ENCODE measurements around the gene IQGAP2. TPM values are rescaled to one million over a fixed set of nuclear protein-coding genes. Genes with fewer than 3 reads are reported as not detected.

The IQGAP2 gene
- total RNA-seq, 2 experiments from 2014 or later = 62.7 to 72.1 TPM

DNA sequence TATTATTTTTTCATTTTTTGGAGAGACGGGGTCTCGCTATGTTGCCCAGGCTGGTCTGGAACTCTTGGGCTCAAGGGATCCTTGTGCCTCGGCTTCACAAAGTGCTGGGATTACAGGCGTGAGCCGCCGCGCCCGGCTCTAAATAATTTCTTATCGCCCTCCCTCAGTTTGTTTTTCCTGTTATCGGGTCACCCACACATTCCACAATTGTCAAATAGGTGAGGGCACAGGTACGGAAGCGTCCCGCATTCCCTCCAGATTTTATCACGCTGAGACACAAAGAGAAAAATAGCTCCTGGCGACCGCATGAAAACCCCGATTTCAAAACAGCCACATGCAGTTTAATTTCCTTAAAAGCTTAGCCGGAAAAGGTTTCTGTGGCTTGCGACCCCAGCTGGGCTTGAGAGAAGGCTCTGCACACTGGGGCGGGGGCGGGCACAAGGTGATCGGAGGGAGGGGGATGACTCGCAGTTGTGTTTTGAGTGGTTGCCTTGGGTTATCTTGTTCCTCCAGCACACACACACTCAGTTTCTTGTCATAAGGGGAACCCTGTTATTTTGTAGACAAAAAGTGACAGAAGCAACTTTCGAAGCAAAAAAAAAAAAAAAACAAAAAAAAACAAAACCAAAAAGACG is 717 bp upstream of the IQGAP2 start:
- peaks cover 16% of the 10 kb centered on the region for H3K36me3 Mint-ChIP-seq (ENCODE audit: low read depth)
- ChIA-PET CTCF (interaction anchor here (1.1 to 8.5 kb wide), 18 partner anchors 10 to 372 kb away, joined by 3 to 114 read pairs (median 8); no protein-coding TSS in a partner anchor), POLR2A (interaction anchor here (1.0 to 4.6 kb wide), 9 partner anchors 9 to 145 kb away, joined by 3 to 64 read pairs (median 16); no protein-coding TSS in a partner anchor)
- H3K27ac Mint-ChIP-seq = peak overlapping the region; percentile 98
- no peaks in the 10 kb centered on the region for H3K9me3 Mint-ChIP-seq (ENCODE audit: insufficient read depth)
- peak overlapping the region; percentile 89 for H3K4me3 Mint-ChIP-seq
- peak; percentile 90 for DNase-seq
- ATAC-seq = peak; percentile 68
- H3K4me1 Mint-ChIP-seq (ENCODE audit: low read depth) = peaks cover 51% of the 10 kb centered on the region
- H3K27me3 Mint-ChIP-seq (ENCODE audit: low read depth) = peaks cover 4% of the 10 kb centered on the region

GRCh38 chr5:76403766-76404222 is 709 bp downstream of the IQGAP2 start:
- peak overlapping the region; percentile 89 for H3K4me3 Mint-ChIP-seq
- DNase-seq = peak; percentile 83
- peaks cover 63% of the 10 kb centered on the region for H3K4me1 Mint-ChIP-seq (ENCODE audit: low read depth)
- ATAC-seq = peak; percentile 34
- peak overlapping the region; percentile 98 for H3K27ac Mint-ChIP-seq
- H3K27me3 Mint-ChIP-seq (ENCODE audit: low read depth) = peaks cover 4% of the 10 kb centered on the region
- ChIA-PET CTCF (interaction anchor here (0.7 to 8.5 kb wide), 35 partner anchors 8 to 452 kb away, joined by 3 to 114 read pairs (median 4); no protein-coding TSS in a partner anchor), POLR2A (interaction anchor here (0.7 to 4.6 kb wide), 18 partner anchors 10 to 179 kb away, joined by 3 to 64 read pairs (median 4); no protein-coding TSS in a partner anchor)
- peaks cover 23% of the 10 kb centered on the region for H3K36me3 Mint-ChIP-seq (ENCODE audit: low read depth)
- no peaks in the 10 kb centered on the region for H3K9me3 Mint-ChIP-seq (ENCODE audit: insufficient read depth)

- ChIA-PET CTCF (interaction anchor here (0.6 to 8.5 kb wide), 30 partner anchors 12 to 370 kb away, joined by 3 to 114 read pairs (median 5); no protein-coding TSS in a partner anchor), POLR2A (interaction anchor here (0.7 to 4.6 kb wide), 15 partner anchors 14 to 179 kb away, joined by 3 to 64 read pairs (median 4); no protein-coding TSS in a partner anchor)
- DNase-seq (peak; percentile 83), ATAC-seq (peak; percentile 37)
- Mint-ChIP-seq H3K27ac (peak overlapping the region; percentile 98), H3K4me1 (ENCODE audit: low read depth) (peaks cover 68% of the 10 kb centered on the region), H3K27me3 (ENCODE audit: low read depth) (peaks cover 4% of the 10 kb centered on the region), H3K36me3 (ENCODE audit: low read depth) (peaks cover 29% of the 10 kb centered on the region), H3K9me3 (ENCODE audit: insufficient read depth) (no peaks in the 10 kb centered on the region), H3K4me3 (peak overlapping the region; percentile 89)
Observed at GRCh38 chr5:76404223-76405211, 1.4 kb downstream of the IQGAP2 start.

DNA sequence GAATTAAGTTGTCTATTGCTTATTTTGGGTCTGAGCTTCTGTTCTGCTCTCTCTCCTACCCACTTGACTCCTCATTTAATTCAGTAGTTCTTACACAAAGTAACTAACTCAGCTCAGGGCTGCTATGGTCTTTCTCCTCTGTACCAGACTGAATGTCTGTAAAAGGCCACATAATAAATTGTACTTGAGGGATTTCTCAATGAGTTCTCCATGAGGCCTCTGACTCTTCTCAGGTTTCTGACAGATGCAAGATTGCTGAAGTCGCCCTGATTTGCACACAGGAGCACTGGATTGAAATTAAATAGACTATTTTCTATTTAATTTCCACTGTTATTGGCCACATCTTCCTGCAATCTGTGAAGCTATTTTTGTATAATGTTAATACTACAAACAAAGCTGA is 2.9 kb downstream of the IQGAP2 start:
- DNase-seq = no peak
- ChIA-PET POLR2A (interaction anchor here (1.6 to 4.6 kb wide), 3 partner anchors 13 to 137 kb away, joined by 4 to 64 read pairs (median 25); no protein-coding TSS in a partner anchor), CTCF (interaction anchor here (0.6 to 8.5 kb wide), 8 partner anchors 17 to 231 kb away, joined by 3 to 114 read pairs (median 23); no protein-coding TSS in a partner anchor)
- Mint-ChIP-seq H3K9me3 (ENCODE audit: insufficient read depth) (no peaks in the 10 kb centered on the region), H3K27me3 (ENCODE audit: low read depth) (peaks cover 2% of the 10 kb centered on the region), H3K27ac (peak overlapping the region; percentile 17), H3K4me1 (ENCODE audit: low read depth) (peaks cover 76% of the 10 kb centered on the region), H3K4me3 (peak overlapping the region; percentile 89), H3K36me3 (ENCODE audit: low read depth) (peaks cover 30% of the 10 kb centered on the region)
- ATAC-seq = no peak

- POLR2A ChIA-PET = no interaction called here
- Mint-ChIP-seq H3K4me3 (peak overlapping the region; percentile 22), H3K4me1 (ENCODE audit: low read depth) (peaks cover 69% of the 10 kb centered on the region), H3K36me3 (ENCODE audit: low read depth) (peaks cover 27% of the 10 kb centered on the region), H3K9me3 (ENCODE audit: insufficient read depth) (no peaks in the 10 kb centered on the region), H3K27me3 (ENCODE audit: low read depth) (no peaks in the 10 kb centered on the region), H3K27ac (peak overlapping the region; percentile 15)
- ATAC-seq = no peak
- CTCF ChIA-PET = interaction anchor here (5.2 to 8.5 kb wide), 2 partner anchors 137 to 176 kb away, joined by 64 to 114 read pairs; no protein-coding TSS in a partner anchor
- DNase-seq = no peak
Observed at GRCh38 chr5:76406673-76407072, 3.6 kb downstream of the IQGAP2 start.

- Mint-ChIP-seq H3K27ac (no peak overlapping the region), H3K9me3 (ENCODE audit: insufficient read depth) (no peaks in the 10 kb centered on the region), H3K4me3 (no peak overlapping the region), H3K36me3 (ENCODE audit: low read depth) (peaks cover 27% of the 10 kb centered on the region), H3K4me1 (ENCODE audit: low read depth) (peaks cover 64% of the 10 kb centered on the region), H3K27me3 (ENCODE audit: low read depth) (no peaks in the 10 kb centered on the region)
- POLR2A ChIA-PET = interaction anchor here (0.5 to 1.6 kb wide), 2 partner anchors 136 to 175 kb away, joined by 3 read pairs; no protein-coding TSS in a partner anchor
- DNase-seq = no peak
- CTCF ChIA-PET = interaction anchor here (0.7 to 8.5 kb wide), 4 partner anchors 77 to 140 kb away, joined by 3 to 114 read pairs (median 3); no protein-coding TSS in a partner anchor
- ATAC-seq = no peak
Observed at GRCh38 chr5:76408104-76408654, 5.1 kb downstream of the IQGAP2 start.

GRCh38 chr5:76412511-76412910 is 9.4 kb downstream of the IQGAP2 start:
- ATAC-seq = no peak
- peaks cover 19% of the 10 kb centered on the region for H3K36me3 Mint-ChIP-seq (ENCODE audit: low read depth)
- POLR2A ChIA-PET = no interaction called here
- H3K9me3 Mint-ChIP-seq (ENCODE audit: insufficient read depth) = no peaks in the 10 kb centered on the region
- H3K4me1 Mint-ChIP-seq (ENCODE audit: low read depth) = peaks cover 37% of the 10 kb centered on the region
- DNase-seq = no peak
- no peak overlapping the region for H3K27ac Mint-ChIP-seq
- H3K27me3 Mint-ChIP-seq (ENCODE audit: low read depth) = no peaks in the 10 kb centered on the region
- CTCF ChIA-PET = interaction anchor here (0.8 to 1.4 kb wide), 3 partner anchors 9 to 131 kb away, joined by 3 to 4 read pairs (median 4); no protein-coding TSS in a partner anchor
- no peak overlapping the region for H3K4me3 Mint-ChIP-seq

DNA sequence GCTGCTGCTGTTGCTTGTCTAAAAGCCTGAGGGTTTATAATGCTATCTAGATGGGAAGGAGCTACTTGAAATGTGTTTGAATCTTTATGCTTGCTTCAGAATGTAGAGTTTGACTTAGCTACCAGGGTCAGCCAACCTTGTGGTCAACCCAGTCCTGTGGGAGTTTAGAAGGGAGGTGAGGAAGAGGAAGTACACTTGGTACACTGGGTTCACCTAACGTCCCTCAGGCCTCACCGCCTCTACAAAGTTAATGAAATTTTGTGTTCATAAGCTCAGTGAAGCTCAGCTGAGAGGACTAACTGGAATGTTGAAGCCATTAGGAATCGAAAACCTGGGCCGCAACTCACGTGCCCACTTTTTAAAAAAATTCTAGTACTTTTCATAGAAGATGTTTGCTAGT is 10.7 kb downstream of the IQGAP2 start:
- DNase-seq (no peak), ATAC-seq (no peak)
- no peaks in the 10 kb centered on the region for H3K27me3 Mint-ChIP-seq (ENCODE audit: low read depth)
- ChIA-PET POLR2A (no interaction called here), CTCF (interaction anchor here (1.4 kb wide), 1 partner anchor 36 kb away, joined by 3 read pairs; no protein-coding TSS in a partner anchor)
- peaks cover 12% of the 10 kb centered on the region for H3K36me3 Mint-ChIP-seq (ENCODE audit: low read depth)
- no peak overlapping the region for H3K4me3 Mint-ChIP-seq
- no peak overlapping the region for H3K27ac Mint-ChIP-seq
- H3K4me1 Mint-ChIP-seq (ENCODE audit: low read depth) = peaks cover 27% of the 10 kb centered on the region
- H3K9me3 Mint-ChIP-seq (ENCODE audit: insufficient read depth) = no peaks in the 10 kb centered on the region

DNA sequence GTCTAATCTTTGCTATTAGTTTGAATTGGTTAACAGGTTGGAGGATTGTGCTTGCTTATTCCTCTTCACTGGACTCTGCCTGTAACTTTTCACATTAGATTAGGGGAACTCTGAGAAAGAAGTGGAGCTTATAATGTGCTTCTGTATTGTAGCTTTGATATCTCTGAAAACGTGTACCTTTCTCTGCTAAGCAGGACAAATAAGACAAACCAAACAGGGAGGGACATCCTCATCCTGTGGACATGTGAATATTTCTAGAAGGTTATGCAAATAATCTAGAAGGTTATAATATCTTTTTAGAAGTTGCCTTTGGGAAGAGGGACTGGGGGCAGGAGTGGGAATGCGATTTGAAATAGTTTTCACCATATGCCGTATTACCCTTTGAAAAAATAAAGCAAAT is 11.7 kb downstream of the IQGAP2 start:
- ChIA-PET POLR2A (no interaction called here), CTCF (interaction anchor here (1.1 to 1.4 kb wide), 2 partner anchors 34 to 132 kb away, joined by 3 read pairs; no protein-coding TSS in a partner anchor)
- H3K9me3 Mint-ChIP-seq (ENCODE audit: insufficient read depth) = no peaks in the 10 kb centered on the region
- H3K27me3 Mint-ChIP-seq (ENCODE audit: low read depth) = no peaks in the 10 kb centered on the region
- no peak overlapping the region for H3K4me3 Mint-ChIP-seq
- DNase-seq (no peak), ATAC-seq (no peak)
- peaks cover 19% of the 10 kb centered on the region for H3K4me1 Mint-ChIP-seq (ENCODE audit: low read depth)
- no peak overlapping the region for H3K27ac Mint-ChIP-seq
- peaks cover 8% of the 10 kb centered on the region for H3K36me3 Mint-ChIP-seq (ENCODE audit: low read depth)

GRCh38 chr5:76415855-76416254 is 12.8 kb downstream of the IQGAP2 start:
- peaks cover 13% of the 10 kb centered on the region for H3K36me3 Mint-ChIP-seq (ENCODE audit: low read depth)
- H3K9me3 Mint-ChIP-seq (ENCODE audit: insufficient read depth) = no peaks in the 10 kb centered on the region
- H3K27me3 Mint-ChIP-seq (ENCODE audit: low read depth) = no peaks in the 10 kb centered on the region
- ChIA-PET CTCF (interaction anchor here (1.1 kb wide), 1 partner anchor 131 kb away, joined by 3 read pairs; no protein-coding TSS in a partner anchor), POLR2A (interaction anchor here (1.1 kb wide), 1 partner anchor 58 kb away, joined by 3 read pairs; no protein-coding TSS in a partner anchor)
- ATAC-seq (no peak), DNase-seq (no peak)
- H3K4me1 Mint-ChIP-seq (ENCODE audit: low read depth) = peaks cover 10% of the 10 kb centered on the region
- no peak overlapping the region for H3K4me3 Mint-ChIP-seq
- no peak overlapping the region for H3K27ac Mint-ChIP-seq

Measured in activated CD8-positive, alpha-beta T cell treated with anti-CD3 and anti-CD28 coated beads, Interleukin-2, amount 10 ng/mL, durations not matched to agents 7 days and 5 days (primary cell).